Vagina (tissue), 2 donors: ENCODE measurements around the gene CCT4.

Source experiments
- CTCF ChIP-seq, 3 experiments: fragments of 450-650 bp in 2 of 3; fragments of 200-600 bp in 1 of 3; sonication (generic) in 1 of 3; IDR thresholded peaks; one replicate each; pipeline ENCODE4 v1.5.1; 2017 to 2019; ENCODE audit warnings: antibody characterized with exemption in 3 of 3, mild to moderate bottlenecking in 2 of 3, moderate library complexity in 2 of 3
- POLR2A ChIP-seq, 2 donors: fragments of 450-650 bp; IDR thresholded peaks; one replicate each; pipeline ENCODE4 v1.6.1; 2017; ENCODE audit warnings: antibody characterized with exemption in 2 of 2, mild to moderate bottlenecking in 2 of 2, moderate library complexity in 2 of 2

GRCh38 chr2:61832183-61832841 lies 56.1 kb downstream of the CCT4 start:
- TF ChIP-seq POLR2A (IDR thresholded peaks at IDR 0.05) (no peak), CTCF (IDR thresholded peaks at IDR 0.05) (no peak)
